Measurements from ENCODE around the gene CREB5. TPM values are rescaled to one million over a fixed set of nuclear protein-coding genes. Genes with fewer than 3 reads are reported as not detected.

Gene CREB5
- total RNA-seq, 4 donors from 2014 or later: 6.6 to 18.6 (median 12.6) TPM

DNA sequence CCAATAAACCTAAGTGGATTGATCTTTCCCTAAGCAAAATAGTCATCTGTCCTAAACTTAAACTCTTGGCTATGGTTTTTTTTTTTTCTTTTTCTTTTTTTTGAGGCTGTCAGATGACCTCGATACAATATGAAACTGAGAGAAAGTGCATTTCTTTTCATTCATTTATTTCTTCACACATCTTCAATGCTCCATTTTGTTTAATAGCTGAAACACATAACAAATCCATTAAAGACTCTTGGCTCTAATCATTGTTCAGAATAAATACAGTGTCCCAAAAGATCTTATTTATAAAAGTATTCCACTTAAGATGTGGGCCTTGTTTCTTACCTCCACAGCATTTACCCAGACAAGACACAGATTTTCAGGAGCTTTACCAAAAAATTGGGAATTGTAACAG is 350.3 kb downstream of the CREB5 start:
- TF ChIP-seq, protein P1, sequence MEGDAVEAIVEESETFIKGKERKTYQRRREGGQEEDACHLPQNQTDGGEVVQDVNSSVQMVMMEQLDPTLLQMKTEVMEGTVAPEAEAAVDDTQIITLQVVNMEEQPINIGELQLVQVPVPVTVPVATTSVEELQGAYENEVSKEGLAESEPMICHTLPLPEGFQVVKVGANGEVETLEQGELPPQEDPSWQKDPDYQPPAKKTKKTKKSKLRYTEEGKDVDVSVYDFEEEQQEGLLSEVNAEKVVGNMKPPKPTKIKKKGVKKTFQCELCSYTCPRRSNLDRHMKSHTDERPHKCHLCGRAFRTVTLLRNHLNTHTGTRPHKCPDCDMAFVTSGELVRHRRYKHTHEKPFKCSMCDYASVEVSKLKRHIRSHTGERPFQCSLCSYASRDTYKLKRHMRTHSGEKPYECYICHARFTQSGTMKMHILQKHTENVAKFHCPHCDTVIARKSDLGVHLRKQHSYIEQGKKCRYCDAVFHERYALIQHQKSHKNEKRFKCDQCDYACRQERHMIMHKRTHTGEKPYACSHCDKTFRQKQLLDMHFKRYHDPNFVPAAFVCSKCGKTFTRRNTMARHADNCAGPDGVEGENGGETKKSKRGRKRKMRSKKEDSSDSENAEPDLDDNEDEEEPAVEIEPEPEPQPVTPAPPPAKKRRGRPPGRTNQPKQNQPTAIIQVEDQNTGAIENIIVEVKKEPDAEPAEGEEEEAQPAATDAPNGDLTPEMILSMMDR (IDR thresholded peaks at IDR 0.05): no peak
- WGBS: 58% methylated on average over 1 of the region's 1 CpG
- Histone ChIP-seq H3K9me3 (no peaks in the 10 kb centered on the region), H3K36me3 (no peaks in the 10 kb centered on the region), H3K4me3 (no peak overlapping the region), H3K4me1 (peaks cover 0 to 12% (median 8%) of the 10 kb centered on the region in 4 donors), H3K27ac (replicated peaks in 1 of 4) (no peak overlapping the region), H3K27me3 (no peaks in the 10 kb centered on the region)
- intact Hi-C loops (cut with DNase I): no loop called here
- no peak for DNase-seq (ENCODE audit: extremely low spot score)

DNA sequence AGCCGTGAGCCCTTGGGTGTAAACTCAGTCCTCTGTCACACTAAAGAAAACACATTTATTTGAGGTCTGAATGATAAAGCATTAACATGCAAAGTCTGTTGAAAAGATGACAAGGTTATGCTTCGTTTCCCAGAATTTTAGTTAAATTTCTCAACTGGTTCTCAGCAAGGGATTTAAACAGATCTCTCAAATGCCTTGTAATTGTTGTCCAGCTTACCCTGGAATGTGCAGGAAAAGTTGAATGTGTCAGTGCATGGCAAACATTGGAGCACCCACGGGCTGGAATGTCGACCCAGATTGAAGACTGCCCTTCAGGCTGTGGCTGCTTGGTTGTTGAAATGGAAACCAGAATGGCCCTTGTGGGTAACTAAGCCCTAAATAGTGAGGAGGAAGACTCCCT is 354.0 kb downstream of the CREB5 start:
- no peaks in the 10 kb centered on the region for H3K27me3 ChIP-seq
- no peak for TF ChIP-seq EP300 (IDR thresholded peaks at IDR 0.05)
- TF ChIP-seq POLR2A (IDR thresholded peaks at IDR 0.05; ENCODE audit: low read depth): no peak
- TF ChIP-seq POLR2AphosphoS5 (IDR thresholded peaks at IDR 0.05): no peak
- TF ChIP-seq, protein P1 (IDR thresholded peaks at IDR 0.05): no peak
- no peaks in the 10 kb centered on the region for H3K9me3 ChIP-seq
- no peak overlapping the region for H3K27ac ChIP-seq (replicated peaks in 1 of 4)
- H3K36me3 ChIP-seq: no peaks in the 10 kb centered on the region
- 81% methylated on average over 4 of the region's 4 CpGs for WGBS
- no peak for DNase-seq (ENCODE audit: extremely low spot score)
- peaks cover 0 to 12% (median 3%) of the 10 kb centered on the region in 4 donors for H3K4me1 ChIP-seq
- intact Hi-C loops (cut with DNase I): no loop called here
- no peak overlapping the region for H3K4me3 ChIP-seq

DNA sequence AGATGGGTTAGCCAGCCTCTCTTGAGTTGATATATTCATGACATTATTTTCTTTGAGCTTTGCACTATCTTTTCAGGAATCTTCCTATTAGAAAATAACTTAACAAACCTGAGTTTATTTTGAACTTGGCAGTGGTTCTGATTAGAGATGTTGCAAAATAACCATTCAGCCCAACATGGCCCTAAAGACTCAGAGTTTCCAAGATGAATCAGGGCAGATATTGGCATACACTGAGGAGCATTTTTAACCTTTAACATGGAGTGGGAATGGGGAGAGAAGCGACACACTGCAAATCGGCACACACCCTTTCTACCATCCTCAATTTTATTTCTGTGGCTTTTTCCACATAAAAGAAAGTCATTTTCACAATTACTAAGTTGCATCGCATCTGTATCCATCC is 355.0 kb downstream of the CREB5 start:
- peak in 1 of 2 donors; percentile 38 for TF ChIP-seq POLR2AphosphoS5 (IDR thresholded peaks at IDR 0.05)
- no peak for TF ChIP-seq POLR2A (IDR thresholded peaks at IDR 0.05; ENCODE audit: low read depth)
- H3K27me3 ChIP-seq: no peaks in the 10 kb centered on the region
- H3K27ac ChIP-seq (replicated peaks in 1 of 4): peak overlapping the region in 1 of 4 donors; percentile 49
- no peaks in the 10 kb centered on the region for H3K36me3 ChIP-seq
- no peaks in the 10 kb centered on the region for H3K9me3 ChIP-seq
- 81% methylated on average over 3 of the region's 3 CpGs for WGBS
- peaks cover 0 to 12% (median 3%) of the 10 kb centered on the region in 4 donors for H3K4me1 ChIP-seq
- no peak for DNase-seq (ENCODE audit: extremely low spot score)
- no peak overlapping the region for H3K4me3 ChIP-seq
- intact Hi-C loops (cut with DNase I): no loop called here

DNA sequence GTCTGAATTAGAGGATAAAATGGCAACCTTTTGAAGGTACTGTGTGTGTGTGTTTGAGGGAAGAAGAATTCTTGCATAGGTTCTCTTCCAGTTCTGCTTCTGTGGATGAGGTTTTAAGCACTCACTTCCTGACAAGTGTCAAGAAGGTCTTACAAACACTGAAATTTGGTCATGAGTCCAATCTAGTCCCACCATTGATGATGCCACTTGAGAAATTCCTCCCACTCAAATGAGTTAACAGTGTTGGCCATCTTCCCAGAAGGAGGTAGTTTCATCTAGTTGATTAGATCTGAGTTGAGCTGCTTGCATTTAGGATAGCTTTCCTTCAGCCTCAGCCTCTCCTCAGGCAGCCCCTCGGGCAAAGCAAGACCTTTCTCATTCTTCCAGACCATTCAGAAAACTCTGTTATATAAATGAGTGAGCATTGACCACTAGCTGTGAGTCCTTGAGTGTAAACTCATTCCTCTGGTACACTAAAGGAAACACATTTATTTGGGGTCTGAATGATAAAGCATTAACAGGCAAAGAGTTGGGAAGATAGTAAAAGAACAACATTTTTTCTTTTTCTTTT is 356.3 kb downstream of the CREB5 start:
- intact Hi-C loops (cut with DNase I): no loop called here
- Histone ChIP-seq H3K4me1 (peaks cover 0 to 12% (median 3%) of the 10 kb centered on the region in 4 donors), H3K36me3 (no peaks in the 10 kb centered on the region), H3K9me3 (no peaks in the 10 kb centered on the region), H3K4me3 (no peak overlapping the region), H3K27me3 (no peaks in the 10 kb centered on the region), H3K27ac (replicated peaks in 1 of 4) (no peak overlapping the region)
- no peak for DNase-seq (ENCODE audit: extremely low spot score)
- WGBS: 80% methylated on average over 1 of the region's 1 CpG
- TF ChIP-seq, protein P1 (IDR thresholded peaks at IDR 0.05): no peak
- TF ChIP-seq EP300 (IDR thresholded peaks at IDR 0.05) (no peak), POLR2A (IDR thresholded peaks at IDR 0.05; ENCODE audit: low read depth) (no peak), POLR2AphosphoS5 (IDR thresholded peaks at IDR 0.05) (no peak)

DNA sequence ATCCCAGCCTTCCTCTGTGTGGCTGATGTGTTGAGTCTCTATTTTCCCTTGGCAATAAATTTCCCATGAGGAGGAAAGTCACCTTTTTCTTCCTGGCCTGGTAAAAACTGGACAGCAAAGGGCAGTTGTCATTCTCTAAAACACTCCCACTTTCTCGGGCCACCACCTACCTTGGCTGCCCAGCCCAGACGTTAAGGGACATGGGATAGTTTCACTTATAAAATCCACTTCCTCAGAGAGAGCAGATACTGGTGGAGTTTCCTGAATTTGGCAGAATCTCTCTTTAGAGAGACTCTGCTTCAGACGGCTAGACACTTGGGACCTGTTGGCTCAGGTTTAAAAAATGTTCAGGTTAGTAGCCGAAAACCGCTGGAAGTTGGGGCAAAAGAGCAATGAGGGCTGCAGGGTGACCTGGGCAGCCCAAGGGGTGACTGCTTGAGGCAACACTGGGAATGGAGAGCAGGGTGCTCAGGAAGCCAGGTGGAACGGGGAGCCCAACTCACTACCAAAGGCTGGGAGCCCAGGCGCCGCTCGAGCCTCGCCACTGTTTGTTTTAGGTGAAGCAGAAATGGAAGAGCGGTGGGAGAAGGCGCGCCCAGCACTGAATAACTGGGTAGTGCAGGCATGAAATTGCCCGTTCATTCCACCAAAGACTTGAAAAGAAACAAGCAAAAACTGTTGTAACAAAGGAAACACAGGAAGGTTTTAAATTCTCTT is 359.7 kb downstream of the CREB5 start:
- no peaks in the 10 kb centered on the region for H3K36me3 ChIP-seq
- no peak for TF ChIP-seq EP300 (IDR thresholded peaks at IDR 0.05)
- TF ChIP-seq, protein P1 (IDR thresholded peaks at IDR 0.05): no peak
- no peak for TF ChIP-seq POLR2A (IDR thresholded peaks at IDR 0.05; ENCODE audit: low read depth)
- no peak for TF ChIP-seq POLR2AphosphoS5 (IDR thresholded peaks at IDR 0.05)
- no peak for DNase-seq (ENCODE audit: extremely low spot score)
- H3K4me1 ChIP-seq: peaks cover 0 to 12% (median 2%) of the 10 kb centered on the region in 4 donors
- H3K27me3 ChIP-seq: no peaks in the 10 kb centered on the region
- WGBS: 92% methylated on average over 14 of the region's 14 CpGs
- no peak overlapping the region for H3K27ac ChIP-seq (replicated peaks in 1 of 4)
- no peaks in the 10 kb centered on the region for H3K9me3 ChIP-seq
- intact Hi-C loops (cut with DNase I): no loop called here
- H3K4me3 ChIP-seq: no peak overlapping the region

Data from esophagus muscularis mucosa (tissue), 4 donors.